Testis (tissue), 2 donors: ENCODE measurements around the gene PHF2.

Source experiments
- CTCF ChIP-seq, 3 experiments: fragments of 450-650 bp in 2 of 3; fragments of 200-600 bp in 1 of 3; sonication (generic) in 1 of 3; IDR thresholded peaks; one replicate each; pipeline ENCODE4 v1.5.1; 2016 to 2019; ENCODE audit warnings: antibody characterized with exemption in 3 of 3, mild to moderate bottlenecking in 2 of 3, moderate library complexity in 1 of 3
- POLR2A ChIP-seq: fragments of 450-650 bp; IDR thresholded peaks from one replicate; pipeline ENCODE4 v1.6.1; 2017; ENCODE audit warnings: antibody characterized with exemption, mild to moderate bottlenecking, moderate library complexity

- TF ChIP-seq POLR2A = no peak
- no peak for TF ChIP-seq CTCF (IDR thresholded peaks at IDR 0.05)
These were observed 85.7 kb downstream of the PHF2 start for GRCh38 chr9:93662016-93662638.
